ENCODE data around the gene PILRA.
"Not testable (repeated sequence)": the region's sequence is repeated elsewhere in the genome, so short reads cannot be mapped to it uniquely, and the experiment has no call there.

PILRA gene

DNA sequence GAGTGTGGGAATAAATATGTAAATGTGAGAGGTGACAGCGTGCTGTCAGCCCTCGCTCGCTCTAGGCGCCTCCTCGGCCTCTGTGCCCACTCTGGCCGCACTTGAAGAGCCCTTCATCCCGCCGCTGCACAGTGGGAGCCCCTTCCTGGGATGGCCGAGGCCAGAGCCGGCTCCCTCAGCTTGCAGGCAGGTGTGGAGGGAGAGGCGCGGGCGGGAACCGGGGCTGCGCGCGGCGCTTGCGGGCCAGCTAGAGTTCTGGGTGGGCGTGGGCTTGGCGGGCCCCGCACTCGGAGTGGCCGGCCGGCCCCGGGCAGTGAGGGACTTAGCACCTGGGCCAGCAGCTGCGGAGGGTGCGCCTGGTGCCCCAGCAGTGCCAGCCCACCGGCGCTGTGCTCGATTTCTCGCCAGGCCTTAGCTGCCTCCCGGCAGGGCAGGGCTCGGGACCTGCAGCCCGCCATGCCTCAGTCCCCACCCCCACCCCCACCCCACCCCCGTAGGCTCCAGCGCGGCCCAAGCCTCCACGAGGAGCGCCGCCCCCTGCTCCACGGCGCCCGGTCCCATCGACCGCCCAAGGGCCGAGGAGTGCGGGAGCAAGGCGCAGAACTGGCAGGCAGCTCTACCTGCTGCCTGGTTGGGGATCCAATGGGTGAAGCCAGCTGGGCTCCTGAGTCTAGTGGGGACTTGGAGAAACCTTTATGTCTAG is 8.4 kb downstream of the PILRA start:
- not testable (repeated sequence) for DNase-seq

DNA sequence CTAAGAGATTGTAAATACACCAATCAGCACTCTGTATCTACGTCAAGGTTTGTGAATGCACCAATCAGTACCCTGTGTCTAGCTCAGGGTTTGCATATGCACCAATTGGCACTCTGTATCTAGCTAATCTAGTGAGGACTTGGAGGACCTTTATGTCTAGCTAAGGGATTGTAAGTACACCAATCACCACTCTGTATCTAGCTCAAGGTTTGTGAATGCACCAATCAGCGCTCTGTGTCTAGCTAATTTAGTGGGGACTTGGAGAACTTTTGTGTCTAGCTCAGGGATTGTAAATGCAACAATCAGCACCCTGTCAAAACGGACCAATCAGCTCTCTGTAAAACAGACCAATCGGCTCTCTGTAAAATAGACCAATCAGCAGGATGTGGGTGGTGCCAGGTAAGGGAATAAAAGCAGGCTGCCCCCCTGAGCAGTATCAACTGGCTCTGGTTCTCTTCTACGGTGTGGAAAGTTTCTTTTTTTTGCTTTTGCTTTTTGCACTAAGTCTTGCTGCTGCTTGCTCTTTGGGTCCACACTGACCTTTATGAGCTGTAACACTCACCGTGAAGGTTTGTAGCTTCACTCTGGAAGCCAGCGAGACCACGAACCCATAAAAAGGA is 9.1 kb downstream of the PILRA start:
- DNase-seq: not testable (repeated sequence)

DNA sequence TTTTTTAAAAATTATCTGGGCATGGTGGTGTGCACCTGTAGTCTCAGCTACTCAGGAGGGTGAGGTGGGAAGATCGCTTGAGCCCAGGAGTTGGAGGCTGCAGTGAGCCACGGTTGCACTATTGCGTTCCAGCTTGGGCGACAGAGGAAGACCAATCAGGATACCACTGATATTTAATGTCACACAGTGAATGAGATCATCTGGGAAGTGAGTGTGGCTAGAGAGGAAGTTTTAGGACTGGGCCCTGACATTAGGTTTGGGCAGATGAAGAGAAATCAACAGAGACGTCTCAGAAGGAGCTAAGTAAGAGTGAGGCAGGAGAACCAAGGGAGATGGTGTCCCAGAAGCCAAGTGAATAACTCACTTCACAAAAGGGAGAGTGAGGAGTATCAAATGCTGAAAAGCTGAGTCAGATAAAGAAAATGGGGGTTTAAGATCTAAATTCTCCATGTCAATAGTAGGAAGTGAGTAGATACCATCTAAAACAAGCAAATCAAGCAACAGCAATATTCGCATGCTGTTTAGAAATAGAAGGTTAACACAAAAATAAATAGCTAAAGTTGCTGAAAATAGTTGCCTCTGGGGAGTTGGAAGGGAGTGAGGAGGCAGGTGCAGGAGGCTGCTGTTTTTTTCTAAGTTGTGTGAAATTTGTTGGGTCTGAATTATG is 11.5 kb downstream of the PILRA start:
- DNase-seq: no peak

DNA sequence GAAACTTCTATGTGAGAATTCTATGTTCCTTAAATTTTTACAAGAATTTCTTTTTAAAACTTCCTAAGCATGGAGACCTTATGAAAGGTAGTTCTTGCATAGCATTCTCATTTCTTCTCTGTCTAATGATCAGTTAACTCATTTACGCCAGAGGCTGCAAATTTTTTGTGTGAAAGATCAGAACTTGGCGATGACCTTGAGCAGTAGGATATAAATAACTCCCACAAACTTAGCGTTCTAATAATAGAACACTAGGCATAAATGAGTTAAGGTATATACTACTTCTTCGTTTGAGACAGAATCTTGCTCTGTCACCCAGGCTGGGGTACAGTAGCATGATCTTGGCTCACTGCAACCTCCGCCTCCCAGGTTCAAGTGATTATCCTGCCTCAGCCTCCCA is 13.7 kb downstream of the PILRA start:
- DNase-seq: no peak

DNA sequence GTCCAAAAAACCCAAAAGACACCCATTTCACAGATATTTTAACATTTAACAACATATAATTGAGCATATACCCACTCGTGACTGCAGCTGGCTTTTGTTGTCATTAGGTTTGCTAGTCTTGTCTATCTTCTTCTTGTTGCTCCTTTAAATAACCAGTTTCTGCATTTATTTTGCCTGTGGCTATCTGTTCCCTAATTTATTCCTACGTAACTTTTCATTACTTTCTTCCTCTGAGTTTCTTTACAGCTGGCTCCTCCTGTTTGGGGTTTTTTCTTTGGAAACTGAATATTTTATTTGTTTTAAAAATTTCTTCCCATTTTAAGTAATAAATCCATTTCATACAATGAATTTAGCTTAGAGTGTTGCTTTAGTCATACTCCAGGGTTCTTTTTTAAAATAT is 14.4 kb downstream of the PILRA start:
- no peak for DNase-seq

DNA sequence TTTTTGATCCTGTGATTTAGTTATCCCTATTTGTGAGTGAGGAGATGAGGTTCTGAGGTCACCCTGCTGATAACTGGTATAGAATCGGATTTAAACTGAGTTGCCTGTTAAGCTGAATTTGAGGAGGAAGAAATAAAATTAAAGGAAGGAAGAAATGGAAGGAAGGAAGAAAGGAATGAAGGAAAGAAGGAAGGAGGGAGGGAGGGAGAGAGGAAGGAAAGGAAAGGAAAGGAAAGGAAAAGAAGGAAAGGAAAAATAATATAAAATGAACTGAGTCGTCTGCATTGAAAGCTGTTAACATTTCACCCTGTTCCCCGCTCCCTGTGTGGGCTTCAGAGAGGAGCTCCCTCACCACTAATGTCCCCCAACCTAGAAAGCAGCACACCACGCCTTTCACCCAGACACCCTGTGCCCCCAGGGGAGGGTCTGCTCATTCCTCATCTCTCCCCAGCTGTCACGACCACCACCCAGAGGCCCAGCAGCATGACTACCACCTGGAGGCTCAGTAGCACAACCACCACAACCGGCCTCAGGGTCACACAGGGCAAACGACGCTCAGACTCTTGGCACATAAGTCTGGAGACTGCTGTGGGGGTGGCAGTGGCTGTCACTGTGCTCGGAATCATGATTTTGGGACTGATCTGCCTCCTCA is 16.3 kb downstream of the PILRA start:
- no peak for DNase-seq

DNA sequence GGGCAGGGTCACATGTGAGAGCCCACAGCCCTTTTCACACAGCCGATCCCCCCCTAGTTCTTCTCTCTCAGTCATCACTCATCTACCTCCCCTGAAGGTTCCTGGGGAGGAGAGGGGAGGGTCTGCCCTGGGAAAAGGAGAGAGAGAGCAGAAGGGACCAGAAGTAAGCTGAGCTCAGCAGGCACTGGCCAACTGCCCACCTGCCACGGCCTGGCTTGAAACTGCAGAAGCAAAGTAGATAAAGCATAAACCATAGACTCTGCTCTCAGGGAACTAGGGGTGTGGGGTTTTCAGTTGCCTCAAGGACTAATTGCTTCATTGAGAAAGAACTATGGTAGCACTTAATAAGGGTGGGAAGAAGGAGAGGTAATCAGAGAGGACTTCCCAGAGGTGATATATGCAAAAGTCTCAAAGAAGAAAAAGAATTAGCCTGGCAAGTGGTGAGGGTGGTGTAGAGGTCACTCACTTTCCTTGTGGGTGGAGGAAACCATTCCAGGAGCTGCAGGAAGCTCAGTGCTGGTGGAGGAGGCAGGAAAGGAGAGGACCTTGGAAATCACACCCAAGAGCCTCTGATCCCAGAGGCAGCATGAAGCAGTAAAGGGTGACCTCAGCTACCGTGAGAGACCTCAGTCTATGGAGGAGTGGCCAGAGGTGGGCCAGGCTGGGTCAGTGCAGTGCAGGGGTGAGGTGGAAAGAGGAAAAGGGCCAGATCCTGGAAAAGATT is 17.2 kb downstream of the PILRA start:
- no peak for DNase-seq

DNA sequence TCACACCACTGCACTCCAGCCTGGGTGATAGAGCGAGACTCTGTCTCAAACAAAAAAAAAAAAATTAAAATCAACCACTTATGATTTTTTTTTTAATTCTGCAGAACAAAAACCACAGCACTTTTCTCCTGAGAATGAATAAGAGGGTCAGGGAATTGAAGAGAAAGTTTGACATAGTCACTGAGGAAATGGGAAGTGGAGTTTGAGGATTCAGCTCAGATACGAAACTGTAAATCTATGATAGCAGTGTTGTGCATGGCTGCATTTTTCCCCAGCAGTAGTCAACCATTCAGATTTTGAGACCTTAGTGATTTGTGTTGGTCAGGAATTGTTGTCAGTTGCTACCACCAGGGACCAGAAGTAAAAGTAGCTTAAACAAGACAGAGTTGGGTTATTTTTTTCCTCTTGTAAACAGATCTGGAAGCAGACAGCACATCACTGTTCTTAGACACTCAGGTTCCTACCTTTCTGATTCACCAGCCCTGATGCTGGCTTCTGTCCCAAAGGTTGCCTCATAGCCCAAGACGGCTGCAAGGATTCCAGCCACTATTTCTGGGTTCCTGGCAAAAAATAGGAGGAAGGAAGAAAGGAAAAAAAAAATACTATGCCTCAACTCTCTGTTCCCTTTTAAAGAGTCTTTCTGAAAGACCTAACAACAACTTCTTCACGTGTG is 20.1 kb downstream of the PILRA start:
- no peak for DNase-seq

DNA sequence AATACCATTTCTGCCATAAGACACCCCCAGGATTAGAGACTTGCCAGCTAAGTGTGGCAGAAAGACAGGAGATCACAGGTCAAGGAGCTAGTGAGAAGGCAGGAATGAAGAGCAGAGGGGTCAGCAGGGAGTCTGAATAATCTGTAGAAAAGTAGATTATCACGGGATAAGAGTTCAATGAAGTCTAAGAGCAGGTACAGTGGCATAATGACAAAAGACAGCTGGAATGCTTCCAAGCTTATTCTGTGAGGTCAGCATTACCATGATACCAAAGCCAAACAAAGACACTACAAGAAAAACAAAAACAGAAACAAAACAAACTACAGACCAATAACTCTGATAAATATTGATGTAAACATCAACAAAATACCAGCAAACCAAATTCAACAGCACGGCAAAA is 20.8 kb downstream of the PILRA start:
- DNase-seq: no peak

DNA sequence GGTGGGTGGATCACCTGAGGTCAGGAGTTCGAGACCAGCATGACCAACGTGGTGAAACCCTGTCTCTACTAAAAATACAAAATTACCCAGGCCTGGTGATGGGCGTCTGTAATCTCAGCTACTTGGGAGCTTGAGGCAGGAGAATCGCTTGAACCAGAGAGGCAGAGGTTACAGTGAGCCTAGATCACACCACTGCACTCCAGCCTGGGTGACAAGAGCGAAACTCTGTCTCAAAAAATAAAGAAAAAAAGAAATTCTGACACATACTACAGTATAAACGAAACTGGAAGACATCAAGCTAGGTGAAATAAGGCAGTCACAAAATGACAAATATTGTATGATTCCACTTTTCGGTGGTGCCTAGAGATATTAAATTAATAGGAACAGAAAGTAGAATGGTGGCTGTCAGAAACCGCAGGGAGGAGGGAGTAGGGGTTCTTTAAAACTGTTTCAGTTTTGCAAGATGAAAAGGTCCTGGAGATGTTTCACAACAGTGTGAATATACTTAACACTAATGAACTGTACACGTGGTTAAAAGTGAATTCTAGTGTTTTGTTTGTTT is 23.2 kb downstream of the PILRA start:
- DNase-seq: peak; percentile 25

DNA sequence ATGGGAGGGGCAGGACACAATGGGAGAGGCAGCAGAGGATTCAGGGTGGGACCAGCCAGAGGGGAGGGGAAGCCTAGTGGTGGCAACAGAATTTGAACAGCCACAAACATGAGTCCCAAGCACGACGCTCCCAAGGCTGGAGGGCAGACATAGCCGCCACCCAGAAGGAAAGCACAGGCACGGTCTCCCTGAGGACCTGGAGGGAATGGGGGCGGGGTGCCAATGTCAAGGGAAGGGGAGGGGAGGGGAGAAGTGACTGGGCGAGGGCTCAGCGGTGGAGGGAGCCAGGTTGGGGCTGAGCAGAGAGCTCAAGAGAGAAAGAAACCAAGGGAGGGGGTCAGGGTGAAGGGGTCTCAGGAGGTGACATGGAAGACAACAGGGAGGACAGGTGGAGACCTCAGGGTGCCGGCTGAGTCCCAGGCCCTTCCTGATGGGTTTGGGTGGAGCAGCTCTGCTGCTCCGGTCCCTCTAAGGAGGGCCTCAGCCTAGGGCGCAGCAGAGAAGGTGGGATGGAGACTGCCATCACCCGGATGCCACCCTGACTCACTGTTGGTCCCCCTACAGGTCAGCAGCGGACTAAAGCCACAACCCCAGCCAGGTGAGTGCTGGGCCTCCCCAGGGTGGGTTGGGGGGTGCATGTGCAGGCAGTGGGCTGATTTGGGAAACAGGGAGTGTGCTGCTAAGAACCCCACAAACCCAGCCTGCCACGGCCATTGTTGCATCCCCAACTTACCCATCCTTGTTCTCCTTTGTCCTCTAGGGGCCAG is 24.2 kb downstream of the PILRA start:
- DNase-seq: no peak

DNA sequence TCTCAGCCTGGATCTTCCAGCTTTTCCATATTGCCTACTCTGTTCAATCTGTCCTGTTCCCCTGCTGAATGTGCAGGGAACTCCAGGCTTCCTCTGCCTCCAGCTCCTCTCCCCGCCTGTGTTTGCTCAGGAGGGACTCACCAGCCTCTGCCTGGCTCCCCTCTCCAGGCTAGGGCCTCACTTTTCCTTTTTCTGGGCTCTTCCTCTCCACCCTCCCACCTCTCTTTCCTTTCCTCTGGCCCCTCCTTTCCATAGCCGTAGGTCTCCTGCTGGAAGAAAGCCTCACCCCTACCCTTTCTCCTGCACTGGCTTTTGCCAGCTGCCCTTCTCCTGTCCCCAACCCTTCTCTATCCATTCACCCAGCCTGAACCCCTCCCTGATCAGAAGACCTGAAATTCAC is 25.0 kb downstream of the PILRA start:
- DNase-seq: no peak

DNA sequence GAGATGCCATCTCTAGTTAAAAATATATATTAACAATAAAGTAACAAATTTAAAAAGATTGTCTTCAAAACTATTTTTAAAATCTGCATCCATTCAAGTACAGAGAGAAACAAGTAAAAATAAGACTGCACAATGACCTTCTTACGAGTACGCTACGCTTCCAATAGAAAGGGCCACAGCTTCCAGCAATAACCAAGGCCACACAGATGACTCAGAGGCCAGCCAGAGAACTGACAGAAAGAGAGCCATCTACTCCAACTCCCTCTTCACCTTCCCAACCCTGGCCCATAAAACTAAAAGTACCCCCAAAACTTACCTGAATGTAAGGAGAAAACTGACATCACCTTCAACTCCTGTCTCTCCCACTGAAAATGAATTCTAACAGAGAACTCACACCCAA is 26.8 kb downstream of the PILRA start:
- no peak for DNase-seq

DNA sequence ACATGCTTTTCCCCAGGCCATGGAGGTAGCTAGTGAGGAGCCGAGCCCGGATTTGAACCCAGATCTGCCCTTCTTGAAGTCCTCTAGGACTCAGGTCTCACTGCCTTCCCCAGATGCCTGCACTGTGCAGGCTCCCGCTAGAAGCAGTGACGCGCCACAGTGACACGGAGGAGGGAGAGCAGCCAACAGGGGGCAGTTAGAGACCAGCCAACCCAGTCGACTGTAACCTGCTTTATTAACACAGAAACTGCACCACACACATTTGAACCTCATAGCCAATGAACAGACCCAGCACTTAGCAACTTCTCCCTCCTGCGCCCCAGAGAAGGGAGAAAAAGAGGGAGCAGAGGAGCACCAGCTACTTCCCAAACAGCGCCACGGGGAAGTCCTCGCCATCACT is 27.4 kb downstream of the PILRA start:
- no peak for DNase-seq

DNA sequence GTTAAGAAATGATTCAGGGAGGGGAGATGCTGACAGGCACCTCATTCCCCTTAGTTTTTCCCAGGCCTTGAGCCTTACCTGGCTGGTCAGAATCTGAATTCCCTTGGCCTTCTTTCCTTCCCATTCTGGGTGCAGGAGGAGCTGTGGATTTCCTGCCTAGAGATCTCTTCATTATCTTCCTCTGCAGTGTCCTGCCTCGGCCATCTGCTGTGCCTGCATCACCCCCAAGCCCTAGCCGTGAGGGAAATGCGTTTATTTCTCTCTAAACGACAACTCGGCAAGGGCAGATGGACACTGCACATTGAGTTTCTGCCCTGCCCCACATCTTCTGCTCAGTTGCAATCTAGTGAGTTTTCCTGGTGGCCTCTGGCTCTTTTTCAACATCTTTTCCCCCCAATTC is 28.5 kb downstream of the PILRA start:
- no peak for DNase-seq

DNA sequence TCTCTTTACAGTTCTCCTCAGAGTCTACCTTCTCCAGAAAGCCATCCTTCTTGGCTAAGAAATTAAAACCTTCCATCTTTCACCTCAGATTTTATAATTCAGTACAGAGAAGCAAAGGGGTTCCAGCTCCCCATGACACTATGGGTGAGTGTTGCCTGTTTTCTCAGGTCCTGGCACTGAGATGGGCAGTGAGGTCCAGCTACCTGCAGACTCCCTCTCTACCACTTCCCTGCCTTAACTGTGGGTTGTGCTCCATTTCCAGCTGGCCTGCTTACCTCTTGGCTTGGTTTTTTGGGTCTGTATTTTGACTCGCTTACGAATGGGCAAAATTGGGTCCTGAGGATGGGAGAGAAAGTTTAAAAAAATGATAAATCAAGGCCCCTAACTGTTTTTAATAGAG is 29.0 kb downstream of the PILRA start:
- no peak for DNase-seq

DNA sequence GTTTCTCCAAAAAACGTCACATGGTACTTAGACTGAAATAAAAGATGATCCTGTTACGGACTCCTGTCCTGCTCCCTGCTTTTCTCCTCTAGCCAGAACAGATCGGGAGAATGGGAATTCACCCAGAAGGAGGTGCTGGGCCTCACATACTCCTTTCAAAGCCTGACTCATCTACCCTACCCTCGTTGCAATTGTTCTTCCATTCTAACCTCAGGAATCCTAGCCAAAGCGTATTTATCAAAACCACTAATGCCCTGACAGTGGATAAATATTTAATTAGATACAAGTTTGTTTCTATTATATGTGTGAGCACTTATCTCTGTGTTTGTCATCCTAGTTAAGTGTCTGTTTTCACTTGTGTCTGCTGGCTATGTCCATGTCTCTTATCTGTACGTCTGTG is 33.5 kb downstream of the PILRA start:
- DNase-seq: no peak

DNA sequence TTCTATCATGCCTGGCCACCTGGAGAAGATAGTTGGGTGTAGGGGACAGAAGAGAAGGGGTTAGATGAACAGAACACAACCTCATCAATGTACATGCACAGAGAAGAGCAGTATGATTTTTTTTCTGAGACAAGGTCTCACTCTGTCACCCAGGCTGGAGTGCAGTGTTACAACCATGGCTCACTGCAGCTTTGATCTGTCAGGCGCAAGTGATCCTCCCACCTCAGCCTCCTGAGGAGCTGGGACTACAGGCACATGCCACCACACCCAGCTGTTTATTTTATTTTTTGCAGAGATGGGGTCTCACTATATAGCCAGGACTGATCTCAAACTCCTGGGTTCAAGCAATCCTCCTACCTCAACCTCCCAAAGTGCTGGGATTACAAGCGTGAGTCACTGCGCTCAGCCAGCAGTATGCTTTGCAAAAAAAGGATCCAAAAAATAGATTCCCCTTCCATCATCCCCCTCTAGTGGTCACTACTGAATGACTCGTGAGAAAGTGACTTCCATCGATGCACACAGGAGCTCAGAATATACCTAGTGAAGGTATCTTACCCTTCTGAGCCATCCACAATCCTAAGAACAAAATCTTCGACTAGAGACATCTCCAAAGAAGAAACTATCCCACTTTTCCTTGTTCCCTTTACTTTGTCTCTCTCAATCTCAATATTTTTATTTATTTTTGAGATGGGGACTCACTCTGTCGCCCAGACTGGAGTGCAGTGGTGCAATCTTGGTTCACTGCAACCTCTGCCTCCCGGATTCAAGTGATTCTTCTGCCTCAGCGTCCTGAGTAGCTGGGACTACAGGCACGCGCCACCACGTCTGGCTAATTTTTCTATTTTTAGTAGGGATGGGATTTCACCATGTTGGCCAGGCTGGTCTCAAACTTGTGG is 34.2 kb downstream of the PILRA start:
- no peak for DNase-seq

DNA sequence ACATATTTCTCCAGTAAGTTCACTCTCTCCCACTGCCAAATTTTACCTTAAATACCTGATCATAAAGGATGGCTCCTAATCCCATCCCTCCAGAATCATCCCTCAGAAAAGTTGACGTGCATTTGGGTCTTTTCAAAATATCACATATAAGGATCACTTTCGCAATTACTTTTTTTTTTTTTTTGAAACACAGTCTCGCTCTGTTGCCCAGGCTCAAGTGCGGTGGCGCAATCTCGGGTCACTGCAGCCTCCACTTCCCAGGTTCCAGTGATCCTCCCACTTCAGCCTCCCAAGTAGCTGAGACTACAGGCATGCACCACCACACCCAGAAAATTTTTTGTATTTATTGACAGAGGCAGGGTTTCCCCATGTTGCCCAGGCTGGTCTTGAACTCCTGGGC is 37.8 kb downstream of the PILRA start:
- DNase-seq: no peak

DNA sequence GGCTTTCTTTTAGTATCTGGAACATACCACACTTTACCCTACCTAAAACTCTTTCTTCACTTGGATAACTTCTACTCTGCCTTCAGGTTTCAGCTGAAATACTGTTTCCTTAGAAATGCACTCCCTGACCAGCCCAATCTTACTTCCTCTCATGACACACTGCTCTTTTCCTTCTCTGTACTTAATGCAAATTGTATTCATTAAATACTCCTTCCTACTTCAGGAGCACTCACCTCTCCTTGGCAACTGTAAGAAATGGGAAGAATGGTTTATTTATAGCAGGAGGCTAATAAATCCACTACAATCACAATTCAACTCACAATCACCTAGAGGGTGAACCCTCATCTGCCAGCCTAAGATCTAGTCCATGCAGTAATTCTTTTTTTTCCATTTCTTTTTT is 40.1 kb downstream of the PILRA start:
- no peak for DNase-seq

DNA sequence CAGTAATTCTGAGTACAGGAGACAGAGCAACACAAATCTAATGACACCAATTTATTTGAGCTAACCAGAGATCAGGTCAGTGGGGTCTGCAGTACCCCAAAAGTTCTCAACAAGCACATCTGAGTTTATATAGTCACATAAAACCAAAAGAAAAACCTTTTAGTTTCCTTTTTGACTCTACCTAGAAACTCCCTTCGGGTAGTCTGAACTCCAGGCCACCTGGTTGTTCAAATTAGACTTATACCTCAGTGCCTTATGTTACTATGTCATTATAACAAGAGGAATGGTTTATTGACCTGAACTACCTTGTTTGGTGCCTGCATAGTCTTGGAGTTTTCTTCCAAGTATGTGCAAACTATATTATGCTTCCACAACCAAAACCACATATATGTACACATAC is 40.6 kb downstream of the PILRA start:
- DNase-seq: no peak

Measured in GF-D8 (cell line).